HG02852 (cell line): ENCODE measurements around the gene NUP37.

Experiments used
- ATAC-seq: cut with Tn5 transposase; IDR thresholded peaks from one replicate; pipeline ENCODE4 v1.9.1; 2021; ENCODE audit warnings: mild to moderate bottlenecking, moderate library complexity; ENCODE audit not compliant: unreplicated experiment

Gene NUP37

DNA sequence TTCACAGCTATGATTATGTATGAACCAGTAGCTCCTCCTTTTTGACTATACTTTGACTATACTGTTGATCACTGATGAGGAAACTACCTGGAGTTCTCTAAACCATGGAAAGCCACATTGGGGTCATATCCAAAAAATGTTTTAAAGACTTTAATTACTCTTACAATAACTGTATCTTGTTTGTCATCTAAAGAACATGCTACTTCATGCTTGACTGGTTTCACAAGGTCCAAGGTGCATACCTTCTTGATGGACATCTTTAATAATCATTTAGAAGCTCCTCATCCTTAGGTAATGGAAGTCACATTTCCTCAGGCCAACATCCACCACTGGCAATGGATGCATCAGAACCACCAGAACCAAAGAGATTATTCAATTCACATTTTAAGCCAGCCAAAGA is 88.1 kb downstream of the NUP37 start:
- no peak for ATAC-seq

DNA sequence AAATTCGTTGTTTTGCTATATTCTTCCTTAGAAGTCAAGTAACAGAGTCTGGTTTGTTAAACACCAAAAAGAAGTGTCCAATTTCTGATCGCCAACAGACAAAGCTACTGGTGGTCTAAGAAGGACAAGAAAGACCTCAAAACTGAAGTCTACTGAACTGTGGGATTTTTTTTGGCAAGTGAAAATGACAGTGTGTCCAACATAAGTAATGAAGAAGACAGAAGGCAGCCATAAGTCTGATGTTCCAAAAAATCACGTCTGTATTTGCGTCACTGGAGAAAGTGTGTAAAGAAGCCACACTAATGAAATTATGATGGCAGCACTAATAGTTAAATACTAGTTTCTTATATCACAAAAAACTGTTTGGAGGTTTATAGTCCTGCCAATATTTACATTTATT is 90.8 kb downstream of the NUP37 start:
- no peak for ATAC-seq

DNA sequence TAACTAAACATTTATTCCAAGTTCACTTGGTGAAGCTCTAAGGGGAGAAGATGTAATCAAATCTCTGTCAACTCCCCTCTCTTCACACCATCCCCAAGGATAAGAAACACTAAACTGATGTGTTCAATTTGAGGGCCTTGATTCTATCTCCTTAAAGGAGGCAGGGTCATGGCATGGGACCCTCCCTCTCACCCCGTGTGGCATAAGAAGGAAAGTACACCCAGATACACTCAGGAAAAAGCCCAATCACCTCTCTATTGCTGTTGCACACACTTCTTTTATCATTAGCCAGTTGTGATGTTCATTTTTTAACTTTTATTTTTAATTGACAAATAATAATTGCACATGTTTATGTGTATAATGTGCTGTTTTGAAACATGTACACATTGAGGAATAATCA is 93.2 kb downstream of the NUP37 start:
- ATAC-seq: no peak

DNA sequence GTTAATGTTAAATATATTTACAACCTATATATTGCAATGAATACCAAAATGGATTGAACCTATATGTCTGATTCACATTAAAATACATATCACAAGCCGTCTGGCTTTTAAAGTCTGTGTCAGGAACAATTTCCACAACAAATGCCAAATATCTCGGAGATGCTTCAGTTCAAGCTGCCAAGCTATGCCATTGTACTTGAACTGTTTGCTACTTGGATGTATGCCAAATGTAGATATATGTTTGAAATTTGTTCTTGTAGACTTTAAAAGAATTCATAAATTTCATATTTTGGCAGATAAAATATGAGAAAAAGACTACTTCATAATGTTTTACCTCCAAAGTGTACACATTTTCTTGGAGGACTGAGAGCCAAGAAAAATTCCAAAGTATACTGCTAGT is 95.1 kb downstream of the NUP37 start:
- no peak for ATAC-seq

DNA sequence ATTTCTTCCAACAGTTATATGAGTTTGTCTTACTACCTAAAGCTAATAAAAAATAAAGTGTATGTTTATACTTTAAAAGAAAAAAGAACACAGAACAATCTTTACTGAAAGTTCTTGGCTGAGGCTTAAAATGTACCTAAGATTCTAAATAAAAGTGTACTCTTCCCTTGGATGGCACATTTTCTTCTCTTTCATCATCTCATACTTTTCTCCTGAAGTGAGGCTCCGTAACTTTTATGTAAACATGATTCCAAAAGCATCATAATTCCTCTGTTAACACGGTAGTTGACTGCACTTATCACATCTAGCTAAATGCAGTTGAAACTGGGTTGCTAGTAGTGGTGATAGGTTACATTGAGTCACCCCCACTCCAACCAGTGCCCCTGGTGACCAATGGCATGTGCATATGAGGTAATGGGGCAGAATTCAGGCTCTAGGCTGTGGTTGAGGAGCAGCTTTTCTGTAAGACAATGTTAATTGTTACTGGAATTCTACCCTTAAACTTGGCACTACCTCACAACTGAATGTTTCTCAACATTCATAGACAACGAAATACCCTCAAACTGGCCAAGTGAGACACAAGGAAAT is 96.5 kb downstream of the NUP37 start:
- no peak for ATAC-seq
